ENCODE results near the gene VAX1. TPM values are rescaled to one million over a fixed set of nuclear protein-coding genes. Genes with fewer than 3 reads are reported as not detected.
"Not testable (repeated sequence)": the region's sequence is repeated elsewhere in the genome, so short reads cannot be mapped to it uniquely, and the experiment has no call there.

VAX1 gene
- total and polyA plus RNA-seq, 8 donors, result not detected

- WGBS, 5 donors, result 54 to 66% (median 61%) methylated on average over 9 of the region's 9 CpGs
- no peaks in the 10 kb centered on the region for H3K9me3 ChIP-seq
- H3K4me3 ChIP-seq, result no peak overlapping the region
- H3K4me1 ChIP-seq, result no peaks in the 10 kb centered on the region
- TF ChIP-seq EP300 (IDR thresholded peaks at IDR 0.05) (no peak), POLR2AphosphoS5 (IDR thresholded peaks at IDR 0.05) (no peak), POLR2A (IDR thresholded peaks at IDR 0.05) (no peak), CTCF (IDR thresholded peaks at IDR 0.05) (no peak)
- DNase-seq, result no peak
- H3K27me3 ChIP-seq, result peaks cover 0 to 17% (median 3%) of the 10 kb centered on the region in 3 donors
- intact Hi-C loops (cut with DNase I; ENCODE audit: low total_unique reads), result no loop called here
- H3K27ac ChIP-seq, result no peak overlapping the region
- H3K36me3 ChIP-seq, result no peaks in the 10 kb centered on the region
Observed at GRCh38 chr10:117094856-117095255, 43.2 kb downstream of the VAX1 start.

GRCh38 chr10:117092386-117092785 is 45.7 kb downstream of the VAX1 start:
- H3K4me1 ChIP-seq, result no peaks in the 10 kb centered on the region
- no peak for DNase-seq
- TF ChIP-seq POLR2A (IDR thresholded peaks at IDR 0.05) (no peak), EP300 (IDR thresholded peaks at IDR 0.05) (no peak), CTCF (IDR thresholded peaks at IDR 0.05) (no peak), POLR2AphosphoS5 (IDR thresholded peaks at IDR 0.05) (no peak)
- H3K4me3 ChIP-seq, result no peak overlapping the region
- peaks cover 0 to 17% (median 3%) of the 10 kb centered on the region in 3 donors for H3K27me3 ChIP-seq
- 76 to 86% (median 83%) methylated on average over 6 of the region's 6 CpGs for WGBS, 5 donors
- no peaks in the 10 kb centered on the region for H3K9me3 ChIP-seq
- H3K36me3 ChIP-seq, result no peaks in the 10 kb centered on the region
- intact Hi-C loops (cut with DNase I; ENCODE audit: low total_unique reads), result no loop called here
- H3K27ac ChIP-seq, result no peak overlapping the region

- 91 to 100% (median 98%) methylated on average over 4 of the region's 4 CpGs for WGBS, 5 donors
- DNase-seq, result no peak
- H3K4me3 ChIP-seq, result no peak overlapping the region
- TF ChIP-seq EP300 (IDR thresholded peaks at IDR 0.05) (no peak), POLR2AphosphoS5 (IDR thresholded peaks at IDR 0.05) (no peak), POLR2A (IDR thresholded peaks at IDR 0.05) (no peak)
- no peaks in the 10 kb centered on the region for H3K36me3 ChIP-seq
- no peaks in the 10 kb centered on the region for H3K9me3 ChIP-seq
- no peak overlapping the region for H3K27ac ChIP-seq
- no peaks in the 10 kb centered on the region for H3K4me1 ChIP-seq
- H3K27me3 ChIP-seq, result peaks cover 0 to 27% (median 3%) of the 10 kb centered on the region in 3 donors
- intact Hi-C loops (cut with DNase I; ENCODE audit: low total_unique reads), result no loop called here
Observed at GRCh38 chr10:117090834-117091233, 47.2 kb downstream of the VAX1 start.

GRCh38 chr10:117087521-117087920 is 50.5 kb downstream of the VAX1 start:
- no peak for DNase-seq
- Histone ChIP-seq H3K9me3 (no peaks in the 10 kb centered on the region), H3K27ac (no peak overlapping the region), H3K4me1 (no peaks in the 10 kb centered on the region), H3K27me3 (peaks cover 0 to 16% (median 3%) of the 10 kb centered on the region in 3 donors), H3K36me3 (no peaks in the 10 kb centered on the region), H3K4me3 (no peak overlapping the region)
- WGBS, 5 donors, result 80 to 88% (median 82%) methylated on average over 3 of the region's 3 CpGs
- TF ChIP-seq POLR2AphosphoS5 (IDR thresholded peaks at IDR 0.05), result no peak
- intact Hi-C loops (cut with DNase I; ENCODE audit: low total_unique reads), result no loop called here

- Histone ChIP-seq H3K4me1 (no peaks in the 10 kb centered on the region), H3K4me3 (no peak overlapping the region), H3K36me3 (no peaks in the 10 kb centered on the region), H3K27ac (no peak overlapping the region), H3K27me3 (peaks cover 0 to 11% (median 3%) of the 10 kb centered on the region in 3 donors), H3K9me3 (no peaks in the 10 kb centered on the region)
- WGBS, 5 donors, result 59 to 73% (median 68%) methylated on average over 3 of the region's 3 CpGs
- intact Hi-C loops (cut with DNase I; ENCODE audit: low total_unique reads), result no loop called here
- no peak for DNase-seq
- no peak for TF ChIP-seq CTCF (IDR thresholded peaks at IDR 0.05)
Observed at GRCh38 chr10:117086546-117086945, 51.5 kb downstream of the VAX1 start.

GRCh38 chr10:117084421-117085246 is 53.4 kb downstream of the VAX1 start:
- H3K9me3 ChIP-seq; H3K36me3 ChIP-seq; H3K4me1 ChIP-seq; DNase-seq; intact Hi-C loops (cut with DNase I; ENCODE audit: low total_unique reads); H3K4me3 ChIP-seq; H3K27ac ChIP-seq: not testable (repeated sequence)
- H3K27me3 ChIP-seq, result peaks cover 0 to 11% (median 0%) of the 10 kb centered on the region in 3 donors
- whole genome bisulfite sequencing, 5 donors, result 70 to 78% (median 73%) methylated on average over 21 to 30 of the region's 31 CpGs
